ENCODE measurements around the gene CMTM7. TPM values are rescaled to one million over a fixed set of nuclear protein-coding genes. Genes with fewer than 3 reads are reported as not detected.

Gene CMTM7
- total and polyA plus RNA-seq, 11 donors: 2.3 to 16.8 (median 3.6) TPM

- Histone ChIP-seq H3K9me3 (no peaks in the 10 kb centered on the region), H3K4me3 (no peak overlapping the region), H3K27ac (peak overlapping the region in 1 of 12 donors; percentile 97), H3K27me3 (no peaks in the 10 kb centered on the region), H3K36me3 (no peaks in the 10 kb centered on the region), H3K4me1 (peaks cover 0 to 99% (median 24%) of the 10 kb centered on the region in 12 donors)
- DNase-seq (no peak), ATAC-seq (no peak)
- intact Hi-C loops (cut with DNase I): loop anchor here in 2 of 10 donors (5.0 to 10.0 kb wide), 3 partner anchors 61 to 226 kb away; no protein-coding TSS in a partner anchor
- TF ChIP-seq, protein P1, sequence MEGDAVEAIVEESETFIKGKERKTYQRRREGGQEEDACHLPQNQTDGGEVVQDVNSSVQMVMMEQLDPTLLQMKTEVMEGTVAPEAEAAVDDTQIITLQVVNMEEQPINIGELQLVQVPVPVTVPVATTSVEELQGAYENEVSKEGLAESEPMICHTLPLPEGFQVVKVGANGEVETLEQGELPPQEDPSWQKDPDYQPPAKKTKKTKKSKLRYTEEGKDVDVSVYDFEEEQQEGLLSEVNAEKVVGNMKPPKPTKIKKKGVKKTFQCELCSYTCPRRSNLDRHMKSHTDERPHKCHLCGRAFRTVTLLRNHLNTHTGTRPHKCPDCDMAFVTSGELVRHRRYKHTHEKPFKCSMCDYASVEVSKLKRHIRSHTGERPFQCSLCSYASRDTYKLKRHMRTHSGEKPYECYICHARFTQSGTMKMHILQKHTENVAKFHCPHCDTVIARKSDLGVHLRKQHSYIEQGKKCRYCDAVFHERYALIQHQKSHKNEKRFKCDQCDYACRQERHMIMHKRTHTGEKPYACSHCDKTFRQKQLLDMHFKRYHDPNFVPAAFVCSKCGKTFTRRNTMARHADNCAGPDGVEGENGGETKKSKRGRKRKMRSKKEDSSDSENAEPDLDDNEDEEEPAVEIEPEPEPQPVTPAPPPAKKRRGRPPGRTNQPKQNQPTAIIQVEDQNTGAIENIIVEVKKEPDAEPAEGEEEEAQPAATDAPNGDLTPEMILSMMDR (IDR thresholded peaks at IDR 0.05): no peak
- no peak for TF ChIP-seq POLR2A (IDR thresholded peaks at IDR 0.05)
- WGBS, 4 donors: 78 to 85% (median 82%) methylated on average over 3 of the region's 3 CpGs
Observed at GRCh38 chr3:32403663-32404062, 12.0 kb downstream of the CMTM7 start.

DNA sequence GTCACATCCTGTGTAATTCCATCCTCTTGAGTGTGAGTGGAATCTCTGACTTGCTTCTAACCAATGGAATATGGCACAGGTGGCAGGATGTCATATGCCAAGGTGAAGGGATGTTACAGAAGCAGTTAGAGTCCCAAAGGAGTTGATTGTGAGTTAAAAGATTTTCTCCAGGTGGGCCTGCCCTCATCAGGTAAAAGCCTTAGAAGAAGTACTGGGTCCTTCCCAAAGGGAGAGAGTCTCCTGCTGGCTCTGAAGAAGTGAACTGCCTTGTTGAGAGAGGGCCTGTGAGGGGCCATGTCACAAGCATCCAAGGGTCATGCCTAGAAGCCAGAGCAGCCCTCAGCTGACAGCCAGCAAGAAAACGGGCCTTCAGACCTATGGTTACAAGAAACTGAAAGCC, 13.1 kb downstream of the CMTM7 start:
- Histone ChIP-seq H3K4me1 (peaks cover 0 to 99% (median 18%) of the 10 kb centered on the region in 12 donors), H3K27me3 (no peaks in the 10 kb centered on the region), H3K4me3 (no peak overlapping the region), H3K27ac (peak overlapping the region in 1 of 12 donors; percentile 97), H3K36me3 (no peaks in the 10 kb centered on the region), H3K9me3 (no peaks in the 10 kb centered on the region)
- 85 to 100% (median 93%) methylated on average over 1 of the region's 1 CpG for WGBS, 4 donors
- DNase-seq: no peak
- intact Hi-C loops (cut with DNase I): loop anchor here in 2 of 10 donors (5.0 to 10.0 kb wide), 3 partner anchors 60 to 227 kb away; no protein-coding TSS in a partner anchor
- TF ChIP-seq, protein P1 (IDR thresholded peaks at IDR 0.05): no peak
- TF ChIP-seq POLR2A (IDR thresholded peaks at IDR 0.05): no peak
- ATAC-seq: no peak

GRCh38 chr3:32405155-32405554, 13.5 kb downstream of the CMTM7 start:
- Histone ChIP-seq H3K9me3 (no peaks in the 10 kb centered on the region), H3K4me3 (no peak overlapping the region), H3K27ac (peak overlapping the region in 1 of 12 donors; percentile 97), H3K4me1 (peaks cover 0 to 99% (median 15%) of the 10 kb centered on the region in 12 donors), H3K36me3 (no peaks in the 10 kb centered on the region), H3K27me3 (no peaks in the 10 kb centered on the region)
- no peak for TF ChIP-seq POLR2A (IDR thresholded peaks at IDR 0.05)
- TF ChIP-seq, protein P1 (IDR thresholded peaks at IDR 0.05): no peak
- ATAC-seq (no peak), DNase-seq (no peak)
- intact Hi-C loops (cut with DNase I): loop anchor here in 2 of 10 donors (10.0 kb wide), 2 partner anchors 60 to 160 kb away; no protein-coding TSS in a partner anchor
- 37 to 60% (median 55%) methylated on average over 2 of the region's 2 CpGs for WGBS, 4 donors

GRCh38 chr3:32405711-32406323, 14.2 kb downstream of the CMTM7 start:
- Histone ChIP-seq H3K9me3 (no peaks in the 10 kb centered on the region), H3K4me1 (peaks cover 0 to 99% (median 14%) of the 10 kb centered on the region in 12 donors), H3K4me3 (no peak overlapping the region), H3K36me3 (no peaks in the 10 kb centered on the region), H3K27ac (peak overlapping the region in 1 of 12 donors; percentile 97), H3K27me3 (no peaks in the 10 kb centered on the region)
- TF ChIP-seq POLR2A (IDR thresholded peaks at IDR 0.05): no peak
- TF ChIP-seq, protein P1 (IDR thresholded peaks at IDR 0.05): no peak
- ATAC-seq: no peak
- WGBS, 4 donors: 74 to 86% (median 84%) methylated on average over 7 of the region's 7 CpGs
- no peak for DNase-seq
- intact Hi-C loops (cut with DNase I): loop anchor here in 2 of 10 donors (10.0 kb wide), 2 partner anchors 59 to 159 kb away; no protein-coding TSS in a partner anchor
